Glutamatergic neuron (in vitro differentiated cells): ENCODE results near the gene KANK4. TPM values are rescaled to one million over a fixed set of nuclear protein-coding genes. Genes with fewer than 3 reads are reported as not detected.
"Not testable (repeated sequence)": the region's sequence is repeated elsewhere in the genome, so short reads cannot be mapped to it uniquely, and the experiment has no call there.

Source experiments
- DNase-seq: peaks from one replicate; pipeline ENCODE4 v3.0.0; 2022
- H3K27ac Mint-ChIP-seq: one replicate; pipeline ENCODE4 v1.8.0; 2020; ENCODE audit warnings: mild to moderate bottlenecking, mixed read lengths, inconsistent platforms; ENCODE audit not compliant: unreplicated experiment
- H3K27me3 Mint-ChIP-seq: one replicate; pipeline ENCODE4 v1.8.0; 2020; ENCODE audit warnings: mild to moderate bottlenecking, moderate library complexity, mixed read lengths, inconsistent platforms; ENCODE audit not compliant: unreplicated experiment
- H3K36me3 Mint-ChIP-seq: one replicate; pipeline ENCODE4 v1.8.0; 2020; ENCODE audit warnings: mild to moderate bottlenecking, mixed read lengths, inconsistent platforms; ENCODE audit not compliant: unreplicated experiment
- H3K4me1 Mint-ChIP-seq: one replicate; pipeline ENCODE4 v1.8.0; 2020; ENCODE audit warnings: mild to moderate bottlenecking, low read depth, mixed read lengths, inconsistent platforms; ENCODE audit not compliant: unreplicated experiment
- H3K4me3 Mint-ChIP-seq: one replicate; pipeline ENCODE4 v1.8.0; 2020; ENCODE audit warnings: mild to moderate bottlenecking, mixed read lengths, inconsistent platforms; ENCODE audit not compliant: unreplicated experiment
- H3K9me3 Mint-ChIP-seq: one replicate; pipeline ENCODE4 v1.8.0; 2020; ENCODE audit warnings: mild to moderate bottlenecking, moderate library complexity, mixed read lengths, inconsistent platforms; ENCODE audit not compliant: unreplicated experiment
- total RNA-seq: library from RNA; stranded (reverse); fragmentation: NEBNext Ultra II Directional; extraction: Animal tissue kit (Norgen Biotek cat#: 25700); gene quantifications from one replicate; pipeline ENCODE4 v1.2.1, GENCODE V29; 2021; ENCODE audit not compliant: unreplicated experiment
- TF ChIP-seq, protein P1 (sequence below): fragments of 200-600 bp; sonication (generic); IDR thresholded peaks from one replicate; pipeline ENCODE4 v1.5.0; 2021; ENCODE audit not compliant: partially characterized antibody, unreplicated experiment

Gene KANK4
- total RNA-seq, 1 donor from 2014 or later, result not detected

GRCh38 chr1:62241371-62242131 lies 77.7 kb downstream of the KANK4 start:
- Mint-ChIP-seq H3K36me3 (peaks cover 9% of the 10 kb centered on the region), H3K4me1 (peaks cover 7% of the 10 kb centered on the region), H3K4me3 (no peak overlapping the region), H3K27ac (no peak overlapping the region), H3K9me3 (peaks cover 1% of the 10 kb centered on the region), H3K27me3 (peaks cover 8% of the 10 kb centered on the region)
- peak; percentile 24 for DNase-seq
- TF ChIP-seq, protein P1, sequence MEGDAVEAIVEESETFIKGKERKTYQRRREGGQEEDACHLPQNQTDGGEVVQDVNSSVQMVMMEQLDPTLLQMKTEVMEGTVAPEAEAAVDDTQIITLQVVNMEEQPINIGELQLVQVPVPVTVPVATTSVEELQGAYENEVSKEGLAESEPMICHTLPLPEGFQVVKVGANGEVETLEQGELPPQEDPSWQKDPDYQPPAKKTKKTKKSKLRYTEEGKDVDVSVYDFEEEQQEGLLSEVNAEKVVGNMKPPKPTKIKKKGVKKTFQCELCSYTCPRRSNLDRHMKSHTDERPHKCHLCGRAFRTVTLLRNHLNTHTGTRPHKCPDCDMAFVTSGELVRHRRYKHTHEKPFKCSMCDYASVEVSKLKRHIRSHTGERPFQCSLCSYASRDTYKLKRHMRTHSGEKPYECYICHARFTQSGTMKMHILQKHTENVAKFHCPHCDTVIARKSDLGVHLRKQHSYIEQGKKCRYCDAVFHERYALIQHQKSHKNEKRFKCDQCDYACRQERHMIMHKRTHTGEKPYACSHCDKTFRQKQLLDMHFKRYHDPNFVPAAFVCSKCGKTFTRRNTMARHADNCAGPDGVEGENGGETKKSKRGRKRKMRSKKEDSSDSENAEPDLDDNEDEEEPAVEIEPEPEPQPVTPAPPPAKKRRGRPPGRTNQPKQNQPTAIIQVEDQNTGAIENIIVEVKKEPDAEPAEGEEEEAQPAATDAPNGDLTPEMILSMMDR, result no peak

- H3K9me3 Mint-ChIP-seq, result peaks cover 1% of the 10 kb centered on the region
- no peak overlapping the region for H3K4me3 Mint-ChIP-seq
- peaks cover 12% of the 10 kb centered on the region for H3K27me3 Mint-ChIP-seq
- DNase-seq, result no peak
- no peak overlapping the region for H3K27ac Mint-ChIP-seq
- peaks cover 9% of the 10 kb centered on the region for H3K36me3 Mint-ChIP-seq
- TF ChIP-seq, protein P1, result no peak
- peaks cover 7% of the 10 kb centered on the region for H3K4me1 Mint-ChIP-seq
Observed at GRCh38 chr1:62240651-62241370, 78.4 kb downstream of the KANK4 start.

GRCh38 chr1:62239652-62240403 lies 79.4 kb downstream of the KANK4 start:
- not testable (repeated sequence) for H3K36me3 Mint-ChIP-seq, H3K4me3 Mint-ChIP-seq, H3K27ac Mint-ChIP-seq, DNase-seq, H3K9me3 Mint-ChIP-seq, H3K4me1 Mint-ChIP-seq
- peaks cover 12% of the 10 kb centered on the region for H3K27me3 Mint-ChIP-seq

- Mint-ChIP-seq H3K36me3 (peaks cover under 1% of the 10 kb centered on the region), H3K9me3 (peaks cover 1% of the 10 kb centered on the region), H3K4me3 (no peak overlapping the region), H3K27ac (no peak overlapping the region), H3K4me1 (peaks cover 12% of the 10 kb centered on the region), H3K27me3 (peaks cover 8% of the 10 kb centered on the region)
- TF ChIP-seq, protein P1, result no peak
- DNase-seq, result no peak
Observed at GRCh38 chr1:62238507-62238906, 80.7 kb downstream of the KANK4 start.

DNA sequence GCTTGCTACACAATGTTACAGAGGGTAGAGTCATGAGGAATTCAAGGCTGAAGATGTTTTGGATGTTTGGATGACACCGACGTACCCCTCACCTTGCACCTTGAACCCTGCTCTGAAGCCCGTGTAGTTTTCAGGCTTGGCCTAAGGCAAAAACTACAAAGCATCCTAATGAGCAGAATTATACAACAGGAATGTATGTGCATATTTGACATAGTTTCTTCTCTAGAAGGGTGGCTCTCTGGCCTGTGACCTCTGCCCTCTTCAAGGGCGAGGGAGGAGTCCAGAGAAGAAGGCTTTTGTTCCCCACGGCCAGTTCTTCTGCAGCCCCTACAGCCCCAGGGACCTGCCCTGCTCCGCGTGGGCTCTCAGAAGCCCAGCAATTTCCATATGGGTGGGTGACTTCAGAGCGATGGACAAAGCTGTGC lies 81.3 kb downstream of the KANK4 start:
- Mint-ChIP-seq H3K4me3 (no peak overlapping the region), H3K27ac (no peak overlapping the region), H3K36me3 (no peaks in the 10 kb centered on the region), H3K27me3 (peaks cover 9% of the 10 kb centered on the region), H3K4me1 (peaks cover 12% of the 10 kb centered on the region), H3K9me3 (peaks cover 1% of the 10 kb centered on the region)
- DNase-seq, result no peak
- TF ChIP-seq, protein P1, result no peak
